LNCAP (cell line): ENCODE measurements around the gene PQBP1.
A peak's percentile ranks its signal among the peaks of the same experiment; 100 is the strongest.

Source experiments
- TF ChIP-seq, protein P1 (sequence below): fragments of 450-650 bp; IDR thresholded peaks from 2 replicates; pipeline ENCODE4 v1.5.1; 2017; ENCODE audit warnings: mild to moderate bottlenecking

PQBP1 gene

GRCh38 chrX:48937054-48937907, 39.6 kb downstream of the PQBP1 start:
- TF ChIP-seq, protein P1, sequence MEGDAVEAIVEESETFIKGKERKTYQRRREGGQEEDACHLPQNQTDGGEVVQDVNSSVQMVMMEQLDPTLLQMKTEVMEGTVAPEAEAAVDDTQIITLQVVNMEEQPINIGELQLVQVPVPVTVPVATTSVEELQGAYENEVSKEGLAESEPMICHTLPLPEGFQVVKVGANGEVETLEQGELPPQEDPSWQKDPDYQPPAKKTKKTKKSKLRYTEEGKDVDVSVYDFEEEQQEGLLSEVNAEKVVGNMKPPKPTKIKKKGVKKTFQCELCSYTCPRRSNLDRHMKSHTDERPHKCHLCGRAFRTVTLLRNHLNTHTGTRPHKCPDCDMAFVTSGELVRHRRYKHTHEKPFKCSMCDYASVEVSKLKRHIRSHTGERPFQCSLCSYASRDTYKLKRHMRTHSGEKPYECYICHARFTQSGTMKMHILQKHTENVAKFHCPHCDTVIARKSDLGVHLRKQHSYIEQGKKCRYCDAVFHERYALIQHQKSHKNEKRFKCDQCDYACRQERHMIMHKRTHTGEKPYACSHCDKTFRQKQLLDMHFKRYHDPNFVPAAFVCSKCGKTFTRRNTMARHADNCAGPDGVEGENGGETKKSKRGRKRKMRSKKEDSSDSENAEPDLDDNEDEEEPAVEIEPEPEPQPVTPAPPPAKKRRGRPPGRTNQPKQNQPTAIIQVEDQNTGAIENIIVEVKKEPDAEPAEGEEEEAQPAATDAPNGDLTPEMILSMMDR, result no peak

DNA sequence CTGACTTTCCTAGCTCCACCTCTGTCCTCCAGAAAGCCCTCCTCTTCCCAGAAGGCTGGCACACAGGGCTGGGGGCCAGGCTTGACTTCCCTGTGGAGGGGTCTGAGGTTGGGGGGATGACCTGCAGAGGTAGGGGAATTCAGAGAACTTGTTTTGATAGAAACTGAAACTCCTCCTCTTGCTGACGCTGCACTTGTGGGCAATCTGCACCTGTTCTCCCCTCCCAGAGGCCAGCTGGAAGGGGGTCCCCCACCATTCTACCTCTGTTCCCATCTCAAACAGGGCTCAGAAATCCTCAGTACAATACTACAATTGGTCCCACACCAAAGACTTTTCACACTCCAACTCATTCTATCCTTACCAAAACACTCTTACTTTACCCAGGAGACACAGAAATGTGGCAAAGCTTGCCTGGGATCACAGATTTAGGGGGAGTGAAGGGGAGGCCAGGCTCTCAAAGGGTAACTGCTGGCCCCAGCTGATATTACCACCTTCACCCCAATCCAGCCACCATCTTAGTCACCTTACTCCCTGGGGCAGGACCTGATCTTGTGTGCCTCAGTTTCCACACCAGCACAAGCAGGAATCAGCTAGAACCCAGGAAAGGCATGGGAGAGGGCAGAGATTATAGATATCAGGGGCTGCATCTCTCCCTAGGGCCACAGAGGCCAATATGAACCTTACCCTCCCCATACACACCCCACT, 41.1 kb downstream of the PQBP1 start:
- TF ChIP-seq, protein P1, result no peak

- TF ChIP-seq, protein P1, result no peak
These were observed 41.9 kb downstream of the PQBP1 start for GRCh38 chrX:48939524-48940228.

GRCh38 chrX:48940404-48940955, 42.8 kb downstream of the PQBP1 start:
- TF ChIP-seq, protein P1, result no peak

- TF ChIP-seq, protein P1, result no peak
These were observed 45.2 kb downstream of the PQBP1 start for GRCh38 chrX:48942895-48943294.

GRCh38 chrX:48945517-48946348, 48.0 kb downstream of the PQBP1 start:
- TF ChIP-seq, protein P1, result peak; percentile 81

DNA sequence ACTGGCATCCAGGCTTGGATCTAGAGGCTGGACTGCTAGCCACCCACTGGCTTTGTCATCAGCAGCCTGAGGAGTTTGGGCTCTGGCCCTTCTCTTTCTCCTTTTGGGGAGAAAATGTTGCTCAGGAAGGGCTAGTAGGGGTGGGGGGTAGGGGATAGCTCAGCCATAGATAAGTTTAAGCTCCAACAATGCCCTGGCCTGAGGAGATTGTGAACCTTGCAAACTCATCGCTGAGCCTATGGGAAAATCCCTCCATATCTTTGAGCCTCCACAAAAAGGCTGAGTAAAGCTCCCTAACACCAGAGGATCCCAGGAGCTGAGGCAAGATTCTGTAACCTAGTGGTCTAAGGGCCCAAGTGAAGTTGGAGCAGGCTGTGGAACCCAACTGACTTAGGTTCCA, 50.9 kb downstream of the PQBP1 start:
- TF ChIP-seq, protein P1, result no peak
